Spleen (tissue), 11 donors: ENCODE measurements around the gene DNAJB14. TPM values are rescaled to one million over a fixed set of nuclear protein-coding genes. Genes with fewer than 3 reads are reported as not detected.

Experiments used
- DNase-seq: peaks from one replicate; pipeline ENCODE4 v3.0.0-alpha.2; 2020
- H3K27ac ChIP-seq, 8 donors: fragments of 200-600 bp; sonication (generic) in 7 of 8; 1 replicate in 4 of 8; 2 replicates in 4 of 8; pipeline versions ENCODE4 v1.5.0 to v1.8.0; 2016 to 2021; ENCODE audit warnings: inconsistent platforms in 4 of 8, mild to moderate bottlenecking in 4 of 8, moderate library complexity in 1 of 8
- H3K27me3 ChIP-seq, 7 donors: fragments of 200-600 bp; sonication (generic) in 6 of 7; replicated peaks in 1 of 7; 1 replicate in 4 of 7; 2 replicates in 3 of 7; pipeline versions ENCODE4 v1.5.0 to v1.8.0; 2016 to 2021; ENCODE audit warnings: inconsistent platforms in 3 of 7, mild to moderate bottlenecking in 1 of 7
- H3K36me3 ChIP-seq, 6 donors: fragments of 200-600 bp; sonication (generic) in 5 of 6; 1 replicate in 4 of 6; 2 replicates in 2 of 6; pipeline versions ENCODE4 v1.5.0 to v1.8.0; 2016 to 2021; ENCODE audit warnings: inconsistent platforms in 2 of 6
- H3K4me1 ChIP-seq, 6 donors: fragments of 200-600 bp; sonication (generic) in 5 of 6; 1 replicate in 3 of 6; 2 replicates in 3 of 6; pipeline versions ENCODE4 v1.5.0 to v1.8.0; 2016 to 2021; ENCODE audit warnings: inconsistent platforms in 3 of 6
- H3K4me3 ChIP-seq, 8 donors: fragments of 200-600 bp; sonication (generic) in 7 of 8; 1 replicate in 4 of 8; 2 replicates in 4 of 8; pipeline versions ENCODE4 v1.5.0 to v1.8.0; 2016 to 2021; ENCODE audit warnings: inconsistent platforms in 4 of 8, mild to moderate bottlenecking in 4 of 8, moderate library complexity in 2 of 8
- H3K9me3 ChIP-seq, 8 donors: fragments of 200-600 bp; sonication (generic) in 7 of 8; 1 replicate in 4 of 8; 2 replicates in 4 of 8; pipeline versions ENCODE4 v1.5.0 to v1.8.0; 2016 to 2021; ENCODE audit warnings: inconsistent platforms in 4 of 8
- POLR2A ChIP-seq, 3 donors: fragments of 450-650 bp; IDR thresholded peaks; one replicate each; pipeline ENCODE4 v1.5.1; 2017; ENCODE audit warnings: antibody characterized with exemption in 3 of 3, mild to moderate bottlenecking in 1 of 3
- POLR2AphosphoS5 ChIP-seq, 3 donors: sonication (generic); formaldehyde crosslinking; IDR thresholded peaks; one replicate each; pipeline ENCODE4 v1.5.1; 2017; ENCODE audit warnings: antibody characterized with exemption in 3 of 3
- WGBS, 5 donors: extraction: QIAGEN DNeasy Blood & Tissue Kit in 3 of 5; methylation state at CpG; one replicate each; pipeline versions ENCODE4 v1.1.5 to v1.1.7; 2013 to 2018; 5-methylcytosine and 5-hydroxymethylcytosine counted together
- intact Hi-C: fragments of 100-400 bp; cut with DNase I; formaldehyde crosslinking; loops from one replicate; pipeline ENCODE4 v1.15.0; 2023; ENCODE audit warnings: low total_unique reads
- polyA plus RNA-seq, 3 donors: library from polyadenylated mRNA; stranded (reverse); fragments of 200-250 nt; gene quantifications; one replicate each; pipeline ENCODE4 v1.2.1, GENCODE V29; 2013
- total RNA-seq, 7 donors: library from RNA; depleted of rRNA in 3 of 7; stranded (reverse); fragments of >200 nt in 3 of 7; fragmentation: NEBNext Ultra II Directional in 4 of 7; extraction: Animal tissue kit (Norgen Biotek cat#: 25700) in 4 of 7; gene quantifications; one replicate each; pipeline versions ENCODE4 v1.1.0 to v1.2.1, GENCODE V29; 2016 to 2021
- TF ChIP-seq, protein P1 (sequence below), 11 experiments: fragments of 200-600 bp in 7 of 11; fragments of 450-650 bp in 4 of 11; sonication (generic) in 4 of 11; IDR thresholded peaks in 8 of 11; conservative IDR thresholded peaks in 3 of 11; 1 replicate in 7 of 11; 2 replicates in 4 of 11; pipeline versions ENCODE4 v1.4.0 to v1.8.0; 2016 to 2021; ENCODE audit warnings: antibody characterized with exemption in 11 of 11, inconsistent platforms in 4 of 11, mild to moderate bottlenecking in 1 of 11
- donor health status: healthy with polysubstance abuse.
- donor health status: DM: no; HTN: no; CAD: no; lungs with moderate emphysema.
- donor health status: DM: no; HTN: no; CAD: no.
- donor health status: Bipolar disorder and iron deficiency.
- donor health status: healthy.
- donor health status: DM: no; HTN: no; CAD: no.
- donor health status: DM: yes; HTN: yes; CAD: no.

The DNAJB14 gene
- total and polyA plus RNA-seq, 10 donors, result 10.6 to 77.7 (median 53.3) TPM

DNA sequence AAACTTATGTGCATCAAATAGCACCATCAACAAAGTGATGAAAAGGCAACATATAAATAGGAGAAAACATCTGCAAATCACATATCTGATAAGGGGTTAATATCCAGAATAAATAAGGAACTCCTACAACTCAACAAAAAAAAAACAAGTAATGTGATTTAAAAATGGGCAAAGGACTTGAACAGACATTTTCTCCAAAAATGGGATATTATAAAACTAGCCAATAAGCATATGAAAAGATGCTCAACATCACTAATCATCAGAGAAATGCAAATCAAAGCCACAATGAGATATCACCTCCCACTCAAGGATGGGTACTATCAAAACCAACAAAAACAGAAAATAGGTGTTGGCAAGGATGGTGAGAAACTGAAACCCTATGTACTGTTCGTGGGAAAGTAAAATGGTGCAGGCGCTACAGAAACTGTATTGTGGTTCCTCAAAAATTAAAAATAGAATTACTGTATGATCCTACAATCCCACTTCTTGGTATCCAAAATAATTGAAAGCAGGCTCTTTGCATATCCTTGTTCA is 2.4 kb downstream of the DNAJB14 start:
- DNase-seq, result no peak
- H3K4me3 ChIP-seq, result peak overlapping the region in 1 of 8 donors; percentile 97
- TF ChIP-seq POLR2A (IDR thresholded peaks at IDR 0.05), result no peak
- TF ChIP-seq POLR2AphosphoS5 (IDR thresholded peaks at IDR 0.05), result no peak
- TF ChIP-seq, protein P1, sequence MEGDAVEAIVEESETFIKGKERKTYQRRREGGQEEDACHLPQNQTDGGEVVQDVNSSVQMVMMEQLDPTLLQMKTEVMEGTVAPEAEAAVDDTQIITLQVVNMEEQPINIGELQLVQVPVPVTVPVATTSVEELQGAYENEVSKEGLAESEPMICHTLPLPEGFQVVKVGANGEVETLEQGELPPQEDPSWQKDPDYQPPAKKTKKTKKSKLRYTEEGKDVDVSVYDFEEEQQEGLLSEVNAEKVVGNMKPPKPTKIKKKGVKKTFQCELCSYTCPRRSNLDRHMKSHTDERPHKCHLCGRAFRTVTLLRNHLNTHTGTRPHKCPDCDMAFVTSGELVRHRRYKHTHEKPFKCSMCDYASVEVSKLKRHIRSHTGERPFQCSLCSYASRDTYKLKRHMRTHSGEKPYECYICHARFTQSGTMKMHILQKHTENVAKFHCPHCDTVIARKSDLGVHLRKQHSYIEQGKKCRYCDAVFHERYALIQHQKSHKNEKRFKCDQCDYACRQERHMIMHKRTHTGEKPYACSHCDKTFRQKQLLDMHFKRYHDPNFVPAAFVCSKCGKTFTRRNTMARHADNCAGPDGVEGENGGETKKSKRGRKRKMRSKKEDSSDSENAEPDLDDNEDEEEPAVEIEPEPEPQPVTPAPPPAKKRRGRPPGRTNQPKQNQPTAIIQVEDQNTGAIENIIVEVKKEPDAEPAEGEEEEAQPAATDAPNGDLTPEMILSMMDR (IDR thresholded peaks at IDR 0.05 in 8 of 11, conservative IDR thresholded peaks at IDR 0.05 in 3 of 11), result no peak
- H3K36me3 ChIP-seq, result peaks cover 0 to 28% (median 2%) of the 10 kb centered on the region in 6 donors
- no peak overlapping the region for H3K27ac ChIP-seq
- peaks cover 50 to 96% (median 71%) of the 10 kb centered on the region in 6 donors for H3K4me1 ChIP-seq
- WGBS, 5 donors, result 56 to 70% (median 67%) methylated on average over 2 of the region's 2 CpGs
- no peaks in the 10 kb centered on the region for H3K27me3 ChIP-seq
- intact Hi-C loops, result loop anchor here (5.0 kb wide), 1 partner anchor 52 kb away; the partner anchor contains the start of gene LAMTOR3
- H3K9me3 ChIP-seq, result no peaks in the 10 kb centered on the region

DNA sequence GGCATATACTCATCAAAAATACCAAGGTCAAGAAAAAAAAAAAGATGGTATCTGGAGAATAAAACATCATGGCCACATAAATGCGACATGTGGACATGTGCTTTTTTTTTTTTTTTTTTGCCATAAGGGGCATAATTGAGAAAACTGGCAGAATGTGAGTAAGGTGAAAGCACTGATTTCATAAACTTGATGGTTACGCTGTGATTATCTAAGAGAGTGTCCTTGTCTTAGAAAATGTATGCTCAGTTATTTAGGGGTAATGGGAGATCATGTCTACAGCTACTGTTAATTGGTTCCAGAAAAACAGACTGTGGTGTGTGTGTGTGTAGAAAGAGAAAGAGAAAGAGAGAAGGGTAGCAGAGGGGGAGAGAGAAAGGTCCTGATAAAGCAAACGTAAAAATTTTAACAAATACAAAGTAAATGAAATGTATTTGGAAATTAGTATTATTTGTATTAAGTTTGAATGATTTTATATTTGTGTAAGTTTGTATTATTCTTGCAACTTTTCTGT is 8.1 kb downstream of the DNAJB14 start:
- 88 to 94% (median 93%) methylated on average over 3 of the region's 3 CpGs for WGBS, 5 donors
- peaks cover 0 to 42% (median 8%) of the 10 kb centered on the region in 6 donors for H3K36me3 ChIP-seq
- H3K4me3 ChIP-seq, result no peak overlapping the region
- intact Hi-C loops, result no loop called here
- peaks cover 15 to 50% (median 23%) of the 10 kb centered on the region in 6 donors for H3K4me1 ChIP-seq
- DNase-seq, result no peak
- H3K27me3 ChIP-seq, result no peaks in the 10 kb centered on the region
- no peak overlapping the region for H3K27ac ChIP-seq
- TF ChIP-seq, protein P1 (IDR thresholded peaks at IDR 0.05 in 8 of 11, conservative IDR thresholded peaks at IDR 0.05 in 3 of 11), result no peak
- TF ChIP-seq POLR2AphosphoS5 (IDR thresholded peaks at IDR 0.05), result no peak
- no peak for TF ChIP-seq POLR2A (IDR thresholded peaks at IDR 0.05)
- H3K9me3 ChIP-seq, result peaks cover 0 to 34% (median 31%) of the 10 kb centered on the region in 8 donors

DNA sequence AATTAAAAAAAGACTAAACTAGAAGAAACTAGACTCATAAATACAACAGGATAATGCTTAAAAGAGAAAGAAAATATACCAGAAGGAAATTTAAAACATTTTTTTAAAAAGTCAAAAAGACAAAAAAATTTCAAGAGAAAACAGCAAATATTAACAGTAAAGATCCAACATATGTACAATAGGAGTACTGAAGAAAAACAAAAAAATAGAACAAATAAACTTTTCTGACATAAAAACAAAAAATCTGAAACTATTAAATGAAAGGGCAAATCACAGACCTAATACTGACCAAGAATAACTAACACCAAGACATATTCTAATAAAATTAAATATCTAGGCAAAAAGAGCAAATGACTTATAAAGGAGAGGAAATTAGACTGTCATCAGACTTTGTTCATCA is 11.5 kb downstream of the DNAJB14 start:
- TF ChIP-seq, protein P1 (IDR thresholded peaks at IDR 0.05 in 8 of 11, conservative IDR thresholded peaks at IDR 0.05 in 3 of 11), result no peak
- no peak overlapping the region for H3K4me3 ChIP-seq
- DNase-seq, result no peak
- no peaks in the 10 kb centered on the region for H3K27me3 ChIP-seq
- H3K36me3 ChIP-seq, result peaks cover 0 to 46% (median 11%) of the 10 kb centered on the region in 6 donors
- intact Hi-C loops, result no loop called here
- H3K27ac ChIP-seq, result no peak overlapping the region
- H3K4me1 ChIP-seq, result peaks cover 0 to 38% (median 2%) of the 10 kb centered on the region in 6 donors
- peaks cover 0 to 34% (median 31%) of the 10 kb centered on the region in 8 donors for H3K9me3 ChIP-seq

DNA sequence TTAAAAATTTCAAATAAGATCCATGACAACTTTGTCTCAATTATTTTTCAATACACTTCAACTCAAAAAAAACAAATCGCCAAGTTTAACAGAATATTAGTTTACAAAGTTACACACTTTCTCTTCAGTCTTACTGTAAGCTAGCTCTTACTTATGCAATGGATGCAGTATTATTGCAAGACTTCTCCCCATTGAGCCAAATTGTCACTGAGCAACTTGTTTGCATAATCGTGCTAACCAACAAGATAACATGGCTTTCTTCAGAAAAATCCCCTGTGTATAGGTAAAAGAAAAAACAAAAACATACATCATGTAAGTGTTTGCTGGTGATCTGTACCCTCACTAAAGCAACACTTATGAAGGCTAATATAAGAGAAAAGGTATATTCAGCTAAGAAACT is 18.9 kb downstream of the DNAJB14 start:
- Histone ChIP-seq H3K36me3 (peaks cover 0 to 80% (median 7%) of the 10 kb centered on the region in 6 donors), H3K4me3 (no peak overlapping the region), H3K4me1 (peaks cover 0 to 45% (median 0%) of the 10 kb centered on the region in 6 donors), H3K27ac (peak overlapping the region in 3 of 8 donors; percentile 6 to 38 (median 7)), H3K27me3 (no peaks in the 10 kb centered on the region), H3K9me3 (no peaks in the 10 kb centered on the region)
- WGBS, 5 donors, result 57 to 92% (median 82%) methylated on average over 2 of the region's 2 CpGs
- no peak for DNase-seq
- intact Hi-C loops, result no loop called here
- TF ChIP-seq POLR2A (IDR thresholded peaks at IDR 0.05) (no peak), POLR2AphosphoS5 (IDR thresholded peaks at IDR 0.05) (no peak)
- TF ChIP-seq, protein P1 (IDR thresholded peaks at IDR 0.05 in 8 of 11, conservative IDR thresholded peaks at IDR 0.05 in 3 of 11), result no peak
